SK-MEL-5 (cell line): ENCODE data around the gene TREML1. TPM values are rescaled to one million over a fixed set of nuclear protein-coding genes. Genes with fewer than 3 reads are reported as not detected.

Experiments
- DNase-seq: peaks from one replicate; pipeline ENCODE4 v3.0.0-alpha.2; 2016; ENCODE audit warnings: low read depth, low spot score
- in situ Hi-C: cut with HindIII; loops from 2 replicates; pipeline ENCODE4 v1.10.0; 2016; ENCODE audit warnings: low sequenced_read_pairs, high pct_unique_total_duplicates, low pct_unique_long_range_greater_than_20kb
- total RNA-seq: library from RNA; depleted of rRNA; stranded (reverse); fragments of >200 nt; shearing (Covaris generic); gene quantifications from 2 replicates; pipeline ENCODE4 v1.2.3, GENCODE V29; 2014

Gene TREML1
- total RNA-seq, 1 experiment from 2014 or later, result not detected

DNA sequence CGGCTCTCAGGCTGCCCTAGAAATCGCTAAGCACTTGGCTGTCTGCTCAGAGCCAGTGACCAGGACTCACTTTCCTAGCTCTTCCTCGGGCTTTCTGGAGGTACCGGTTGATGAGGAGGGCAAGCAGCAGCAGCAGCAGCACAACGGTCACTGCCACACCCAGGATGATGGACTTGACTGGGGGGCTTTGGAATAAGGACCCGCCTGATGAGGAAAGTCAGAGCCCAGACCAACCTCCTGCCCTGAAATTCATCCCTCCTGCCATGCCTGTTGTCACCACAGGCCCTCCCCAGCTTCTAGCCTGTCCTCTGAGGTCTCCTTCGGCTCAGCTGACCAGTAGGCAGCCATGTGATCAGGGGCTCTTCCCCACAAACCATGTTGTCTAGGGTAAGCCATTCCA lies 30.6 kb upstream of the TREML1 start:
- DNase-seq, result no peak
- in situ Hi-C loops, result loop anchor here (25.0 kb wide), 1 partner anchor 97 kb away; no protein-coding TSS in a partner anchor

DNA sequence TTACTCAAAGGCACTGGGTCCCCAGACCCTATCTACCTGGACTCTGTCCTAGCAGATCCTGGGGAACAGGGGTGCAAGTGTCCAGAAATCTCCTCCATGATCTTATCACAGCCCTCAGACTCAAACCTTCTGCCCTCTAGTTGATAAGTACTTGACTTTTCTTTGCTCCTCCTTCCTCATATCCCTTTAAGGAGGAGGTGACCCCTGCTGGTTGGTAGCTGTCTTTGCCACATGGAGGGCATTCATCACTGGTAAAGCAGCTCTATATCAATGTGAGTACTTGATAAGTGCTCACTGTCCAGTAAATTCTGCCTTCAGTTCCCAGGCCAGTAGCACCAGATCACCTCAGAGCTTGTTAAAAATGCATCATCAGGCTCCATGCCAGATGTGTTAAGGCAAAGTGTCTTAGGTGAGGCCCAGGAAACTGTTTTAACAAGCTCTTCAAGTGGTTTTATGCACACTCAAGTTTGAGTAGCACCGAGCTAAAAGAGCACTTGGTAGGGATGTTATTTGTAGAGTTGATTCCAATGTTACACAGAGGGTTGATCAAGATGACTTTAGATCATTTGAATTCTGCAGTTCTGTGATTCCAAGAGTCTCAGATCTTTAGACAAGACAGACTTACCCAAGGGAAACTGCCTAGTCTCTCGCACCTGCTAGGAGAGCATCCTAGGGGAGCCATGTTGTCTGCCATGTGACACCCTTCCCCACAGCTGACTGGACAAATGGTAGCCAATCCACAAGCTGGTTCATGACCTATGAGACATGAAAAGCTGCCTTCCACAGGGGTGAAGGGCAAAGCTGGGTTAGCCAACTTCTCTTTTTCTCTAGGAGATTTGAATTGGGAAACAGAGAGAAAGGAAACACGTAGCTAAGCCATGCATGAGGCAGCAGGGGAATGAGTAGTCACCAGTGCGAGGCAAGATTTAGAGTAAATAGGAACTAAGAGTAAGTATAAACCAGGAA lies 28.2 kb upstream of the TREML1 start:
- in situ Hi-C loops, result loop anchor here (25.0 kb wide), 1 partner anchor 95 kb away; no protein-coding TSS in a partner anchor
- DNase-seq, result peak; percentile 86

DNA sequence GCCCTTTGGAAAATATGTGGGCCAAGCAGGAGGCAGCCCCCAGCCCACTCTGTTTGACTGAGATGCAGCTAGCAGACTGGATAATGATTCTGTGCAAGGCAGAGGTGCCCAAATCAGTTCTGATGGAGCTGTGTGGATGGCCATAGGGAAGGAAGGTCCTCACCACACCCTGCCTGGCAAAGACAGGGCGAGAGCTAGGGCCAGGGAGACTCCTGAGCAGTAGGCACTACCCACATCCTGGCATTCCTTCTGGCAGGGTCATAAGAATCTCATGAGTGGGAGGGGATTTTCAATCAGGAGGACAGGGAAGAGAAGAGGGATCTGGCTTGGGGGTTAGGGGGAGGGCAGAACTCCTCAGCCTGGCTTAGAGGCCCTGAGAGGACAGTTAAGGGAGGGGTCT lies 27.4 kb upstream of the TREML1 start:
- peak; percentile 46 for DNase-seq
- in situ Hi-C loops, result loop anchor here (25.0 kb wide), 1 partner anchor 94 kb away; no protein-coding TSS in a partner anchor

DNA sequence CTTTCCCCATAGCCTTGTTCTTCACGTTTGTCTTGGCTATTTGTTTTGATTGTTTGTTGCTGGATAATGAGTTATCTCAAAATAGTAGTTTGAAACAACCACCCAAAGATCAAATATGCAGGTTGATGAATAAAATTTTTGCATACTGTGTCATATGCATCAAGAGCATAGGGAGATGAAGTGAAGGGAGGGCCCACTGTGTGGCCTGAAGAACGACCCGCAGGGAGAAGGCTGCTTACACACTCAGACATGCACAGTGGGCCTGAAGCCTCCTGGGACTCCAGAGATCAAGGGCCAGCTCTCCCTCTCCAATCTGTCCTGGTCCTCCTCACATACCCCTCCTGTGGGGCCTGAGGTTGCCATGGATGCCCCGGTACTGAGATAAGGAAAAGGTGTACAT lies 25.0 kb upstream of the TREML1 start:
- in situ Hi-C loops, result loop anchor here (25.0 kb wide), 1 partner anchor 92 kb away; no protein-coding TSS in a partner anchor
- DNase-seq, result no peak

DNA sequence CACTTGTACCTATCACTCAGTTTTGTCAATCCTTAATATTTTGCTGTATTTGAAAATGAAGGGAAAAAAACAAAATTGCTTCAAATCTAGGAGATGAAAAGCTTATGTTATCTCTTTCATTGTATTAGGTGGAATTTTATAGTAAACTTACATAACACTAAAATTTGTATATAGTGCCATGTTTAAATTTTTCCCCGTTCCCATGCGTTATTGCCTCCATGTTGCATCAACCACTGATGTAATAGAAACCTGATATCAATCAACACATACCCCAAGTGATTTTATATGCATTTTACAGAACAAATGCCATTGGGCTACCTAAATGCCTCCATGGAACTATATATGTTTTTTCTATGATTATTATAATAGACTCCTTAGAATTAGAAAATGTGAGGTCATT lies 23.5 kb upstream of the TREML1 start:
- in situ Hi-C loops, result loop anchor here (25.0 kb wide), 1 partner anchor 90 kb away; no protein-coding TSS in a partner anchor
- DNase-seq, result no peak

DNA sequence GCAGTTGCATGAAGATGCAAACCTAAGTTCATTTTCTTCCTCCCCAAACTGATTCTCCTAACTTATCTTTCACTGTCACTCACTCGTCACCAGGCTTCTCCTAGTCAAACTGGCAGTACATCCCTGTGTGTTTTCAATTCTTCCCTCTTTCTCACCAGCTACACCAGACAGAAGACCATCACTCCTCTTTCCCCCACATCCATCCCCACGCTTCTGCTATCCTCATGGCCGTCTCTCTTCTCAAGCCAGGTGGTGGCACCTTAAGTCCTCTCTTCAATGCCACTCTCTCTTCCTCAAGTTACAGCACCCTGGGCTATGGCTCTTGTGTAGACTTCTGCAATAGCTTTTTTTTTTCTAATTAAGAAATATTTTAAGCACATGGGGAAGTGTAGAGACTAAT lies 23.1 kb upstream of the TREML1 start:
- DNase-seq, result no peak
- in situ Hi-C loops, result loop anchor here (25.0 kb wide), 1 partner anchor 90 kb away; no protein-coding TSS in a partner anchor

DNA sequence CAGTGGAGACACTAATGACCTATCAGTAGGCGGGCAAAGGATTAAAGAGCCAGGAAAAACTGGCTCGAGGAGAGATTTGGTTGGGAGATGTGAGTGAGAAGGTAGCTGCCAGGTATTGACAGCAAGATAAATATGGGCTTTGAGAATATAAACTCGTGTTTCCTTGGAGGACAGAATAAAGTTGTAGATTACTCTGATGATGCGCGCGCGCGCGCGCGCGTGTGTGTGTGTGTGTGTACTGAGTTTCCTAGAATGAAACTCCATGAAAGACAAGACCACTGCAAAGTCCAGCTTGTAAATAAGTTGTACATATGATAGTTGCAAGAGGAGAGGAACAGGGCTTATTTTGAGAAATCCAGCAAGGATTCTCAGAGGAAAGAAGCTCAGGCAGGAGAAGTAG lies 22.0 kb upstream of the TREML1 start:
- in situ Hi-C loops, result loop anchor here (25.0 kb wide), 1 partner anchor 89 kb away; no protein-coding TSS in a partner anchor
- no peak for DNase-seq

DNA sequence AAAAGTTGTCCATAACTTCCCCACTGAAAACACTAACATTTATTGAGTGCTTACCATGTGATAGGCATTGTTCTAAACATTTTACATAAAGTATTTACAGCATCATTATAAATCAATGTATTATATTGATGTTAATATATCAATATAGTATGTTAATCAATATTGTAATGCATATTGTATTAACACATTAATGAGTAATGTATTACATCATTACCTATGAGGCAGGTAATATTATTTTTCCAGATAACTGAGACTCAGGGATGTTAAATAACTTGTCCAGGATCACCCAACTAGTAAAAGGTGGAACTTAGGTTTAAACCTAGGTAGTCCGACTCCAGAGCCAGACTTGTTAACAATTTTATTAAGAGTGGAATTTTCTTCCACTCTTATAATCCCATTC lies 20.9 kb upstream of the TREML1 start:
- DNase-seq, result no peak
- in situ Hi-C loops, result loop anchor here (25.0 kb wide), 1 partner anchor 88 kb away; no protein-coding TSS in a partner anchor

DNA sequence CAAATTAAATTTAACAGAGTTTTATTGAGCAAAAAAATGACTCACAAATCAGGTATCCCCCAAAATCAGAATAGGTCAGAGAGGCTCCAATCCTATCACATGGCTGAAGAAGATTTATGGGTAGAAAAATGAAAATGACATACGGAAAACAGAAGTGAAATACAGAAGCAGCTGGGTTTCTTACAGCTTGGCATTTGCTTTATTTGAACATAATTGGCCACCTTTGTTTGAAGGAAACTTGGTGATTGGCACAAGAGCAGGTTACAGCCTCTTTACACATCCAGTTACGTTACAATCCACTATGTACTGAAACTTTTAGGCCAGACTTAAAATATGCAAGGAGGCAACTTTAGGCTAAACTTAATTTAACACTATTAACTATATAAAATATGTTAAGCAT lies 20.5 kb upstream of the TREML1 start:
- DNase-seq, result no peak
- in situ Hi-C loops, result loop anchor here (25.0 kb wide), 1 partner anchor 87 kb away; no protein-coding TSS in a partner anchor

DNA sequence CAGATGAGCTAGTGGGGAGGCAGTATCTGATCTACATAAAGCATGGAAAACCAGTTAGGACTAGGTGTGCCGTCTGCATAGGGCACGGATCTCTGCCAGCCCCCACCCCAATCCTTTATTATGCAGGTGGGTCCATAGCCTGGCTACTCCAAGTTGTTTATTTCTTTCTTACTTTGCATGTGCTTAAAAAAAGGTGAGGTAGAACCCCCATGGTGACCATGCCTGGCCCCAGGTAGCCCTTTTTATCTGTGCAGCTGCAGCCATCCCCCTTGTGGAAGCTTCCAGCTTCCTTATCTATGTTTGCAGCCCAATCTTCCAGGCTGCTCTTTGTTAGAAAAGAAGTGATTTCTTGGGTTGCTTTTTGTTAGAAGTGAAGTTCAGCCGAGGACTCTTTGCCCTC lies 17.8 kb upstream of the TREML1 start:
- DNase-seq, result no peak
- in situ Hi-C loops, result no loop called here

DNA sequence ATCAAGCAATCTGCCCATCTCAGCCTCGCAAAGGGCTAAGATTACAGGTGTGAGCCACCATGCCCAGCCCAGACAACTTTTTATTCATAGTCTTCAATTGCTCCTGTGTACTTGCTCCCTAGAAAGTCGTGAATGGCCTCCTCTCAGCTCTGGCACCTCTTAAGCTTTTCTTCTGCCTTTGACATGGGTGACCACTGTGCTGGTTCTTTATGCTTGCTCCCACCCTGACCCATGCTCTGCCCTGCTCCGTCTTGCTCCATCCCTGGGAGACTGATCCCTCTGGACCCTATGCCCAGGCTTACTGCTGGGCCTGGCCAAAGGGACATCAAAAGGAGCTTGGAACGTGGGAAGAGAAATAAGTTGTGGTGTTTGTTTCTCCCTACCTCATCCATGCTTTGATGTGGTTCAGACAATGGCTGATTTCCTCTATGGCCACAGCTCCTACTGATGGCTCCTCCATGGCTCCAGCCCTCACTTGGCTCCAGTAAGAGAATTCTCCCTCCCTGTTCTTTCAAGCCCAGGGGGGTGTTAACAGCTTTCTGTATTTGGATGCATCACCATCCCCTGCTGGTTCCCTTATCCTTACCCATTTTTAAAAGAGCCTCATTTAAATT lies 16.5 kb upstream of the TREML1 start:
- in situ Hi-C loops, result no loop called here
- no peak for DNase-seq

DNA sequence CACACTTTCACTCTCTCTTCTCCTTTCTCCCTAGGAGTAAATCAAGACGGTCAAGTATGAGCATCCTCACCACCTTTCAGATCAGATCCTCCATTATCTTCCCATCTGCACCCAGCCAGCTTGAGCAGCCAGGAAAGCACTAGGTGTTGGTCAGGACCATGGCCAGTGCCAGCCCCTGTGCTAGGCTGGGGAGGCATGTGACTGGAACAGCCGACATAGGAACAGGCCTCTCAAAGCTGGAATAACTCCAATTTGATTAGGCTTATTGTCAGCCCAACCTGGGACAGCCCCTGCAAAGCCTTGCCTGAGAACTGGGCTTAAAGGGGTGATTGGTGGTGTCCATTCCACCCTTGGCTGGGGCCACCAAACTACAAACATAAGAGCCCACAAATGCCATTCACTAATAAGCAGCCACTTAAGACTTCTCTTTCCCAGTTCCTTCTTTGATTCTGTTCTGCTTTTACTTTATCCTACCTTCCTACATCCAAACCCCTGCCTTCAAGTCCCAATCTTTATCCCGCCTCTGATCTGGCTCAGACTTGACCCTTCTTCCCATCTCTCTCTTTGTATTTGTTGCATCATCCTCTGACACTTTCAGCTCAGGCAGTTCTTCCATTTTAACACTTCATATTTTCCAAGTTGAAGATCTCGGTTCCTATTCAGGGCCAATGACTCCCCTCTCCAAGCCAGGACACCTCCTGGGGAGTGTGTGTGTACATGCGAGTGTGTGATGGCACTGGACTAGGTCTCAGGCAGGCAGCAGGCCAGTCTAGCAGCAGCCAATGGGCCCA lies 13.2 kb upstream of the TREML1 start:
- in situ Hi-C loops, result no loop called here
- DNase-seq, result peak; percentile 34

DNA sequence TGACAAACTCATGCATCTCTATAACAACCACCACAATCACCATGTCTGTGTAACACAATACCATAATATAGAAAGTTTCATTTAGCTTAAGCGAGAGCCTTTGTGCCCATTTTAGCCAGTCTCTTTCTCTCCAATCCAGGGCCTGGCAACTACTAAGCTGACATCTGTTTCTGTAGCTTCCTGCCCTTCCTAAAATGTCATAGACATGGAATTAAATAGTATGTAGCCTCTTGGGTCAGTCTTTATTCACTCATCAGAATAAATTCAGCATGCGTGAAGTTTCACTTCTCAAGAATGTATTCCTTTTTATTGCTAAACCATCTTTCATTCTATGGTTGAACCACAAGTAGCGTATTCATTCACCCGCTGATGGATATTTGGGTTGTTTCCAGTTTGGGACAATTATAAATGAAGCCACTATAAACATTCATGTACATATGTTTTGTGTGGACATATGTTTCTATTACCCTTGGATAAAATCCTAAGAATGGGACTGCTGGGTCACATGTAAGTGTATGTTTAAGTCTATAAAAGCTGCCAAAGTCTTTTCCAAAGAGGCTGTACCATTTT lies 10.5 kb upstream of the TREML1 start:
- no peak for DNase-seq
- in situ Hi-C loops, result no loop called here

DNA sequence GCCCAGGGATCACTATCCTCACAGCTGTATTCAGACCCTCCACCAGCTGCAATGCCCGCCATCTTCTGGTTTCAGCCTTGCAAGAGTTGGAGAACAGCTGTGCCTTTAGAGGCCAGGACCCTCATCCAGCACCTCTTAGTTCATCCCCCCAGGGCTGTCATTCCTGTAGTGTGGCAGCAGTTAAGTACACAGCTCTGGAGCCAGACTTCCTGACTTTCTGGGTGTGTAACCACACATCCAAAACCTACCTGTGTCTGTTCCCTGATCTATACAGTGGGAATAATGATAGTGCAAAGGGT lies 9.2 kb upstream of the TREML1 start:
- DNase-seq, result no peak
- in situ Hi-C loops, result no loop called here

DNA sequence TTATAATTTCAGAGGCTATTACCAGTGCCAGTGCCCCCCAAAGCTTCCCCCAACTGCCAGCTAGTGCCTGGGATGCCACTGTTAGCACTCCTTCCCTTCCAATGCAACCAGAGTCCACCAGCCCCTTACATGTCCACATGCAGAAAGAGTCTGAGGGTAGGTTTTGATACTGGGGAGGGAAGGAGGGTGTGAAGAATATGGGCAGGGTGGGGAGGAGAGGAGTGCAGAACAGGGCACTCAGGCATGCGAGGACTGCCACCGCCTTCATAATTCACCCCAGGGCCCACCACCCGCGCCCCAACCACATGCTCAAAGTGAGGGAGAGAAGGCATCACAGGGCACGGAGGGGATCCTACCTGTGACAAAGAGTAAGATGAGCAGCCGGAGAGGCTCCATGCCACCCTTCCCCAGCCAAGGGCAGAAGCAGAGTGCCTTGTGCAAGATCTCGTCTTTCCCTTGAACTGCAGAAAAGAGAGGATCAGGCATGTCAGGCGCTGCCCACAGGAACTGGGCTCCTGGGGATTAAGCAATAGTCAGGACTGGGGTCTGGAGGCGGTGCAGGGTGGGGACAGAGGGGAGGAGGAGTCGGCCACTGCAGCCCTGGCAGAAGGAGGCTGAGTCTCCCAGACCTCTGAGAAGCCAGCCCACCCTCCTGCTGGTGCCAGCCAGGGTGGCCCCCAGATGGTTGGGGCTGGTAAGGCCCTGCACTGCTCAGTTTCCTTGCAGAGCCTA lies 8.7 kb upstream of the TREML1 start, which contains the start of gene TREM2:
Gene TREM2 (minus strand): TSS at position 430 of the 732 bp plus-strand sequence. CDS start 34 bp downstream, at position 396.
- in situ Hi-C loops, result no loop called here
- DNase-seq, result no peak

DNA sequence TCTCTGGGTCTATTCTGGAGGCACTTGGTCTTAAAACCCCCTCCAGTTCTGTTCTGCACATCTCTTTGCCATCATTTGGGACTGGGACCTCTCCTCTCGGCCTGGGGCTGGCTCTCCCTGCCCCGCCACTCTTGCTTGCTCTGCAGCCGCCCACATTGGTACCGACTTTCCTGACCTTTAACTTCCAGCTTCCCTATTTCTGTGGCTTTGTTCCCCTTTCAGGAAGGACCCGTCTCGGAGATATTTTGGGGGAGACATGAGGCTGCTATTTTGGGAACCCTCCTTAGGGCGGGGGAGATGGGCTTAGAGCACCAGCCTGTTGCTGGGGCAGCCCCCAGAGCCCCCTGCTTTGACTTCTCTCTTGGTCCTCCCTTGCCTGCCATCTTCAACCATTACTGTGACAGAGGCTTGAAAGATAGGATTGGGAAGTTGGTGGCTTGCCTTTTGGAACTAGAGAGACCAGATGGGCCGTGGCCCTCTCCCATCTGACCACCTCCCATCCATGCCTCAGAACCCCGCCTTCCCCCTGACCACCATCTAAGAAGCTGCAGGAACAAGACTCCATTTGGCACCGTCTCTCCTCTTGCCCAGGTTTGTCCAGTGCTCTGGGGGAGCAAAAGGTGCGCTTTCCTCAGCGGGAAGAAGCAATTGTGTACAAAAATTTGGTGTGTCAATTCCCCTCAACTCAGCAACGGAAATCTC lies 7.9 kb upstream of the TREML1 start:
- no peak for DNase-seq
- in situ Hi-C loops, result no loop called here
